GM21390 (cell line): ENCODE results near the gene FOXD4L6.
"Not testable (repeated sequence)": the region's sequence is repeated elsewhere in the genome, so short reads cannot be mapped to it uniquely, and the experiment has no call there.

Source experiments
- ATAC-seq: cut with Tn5 transposase; IDR thresholded peaks from one replicate; pipeline ENCODE4 v1.9.1; 2021; ENCODE audit not compliant: unreplicated experiment

FOXD4L6 gene

DNA sequence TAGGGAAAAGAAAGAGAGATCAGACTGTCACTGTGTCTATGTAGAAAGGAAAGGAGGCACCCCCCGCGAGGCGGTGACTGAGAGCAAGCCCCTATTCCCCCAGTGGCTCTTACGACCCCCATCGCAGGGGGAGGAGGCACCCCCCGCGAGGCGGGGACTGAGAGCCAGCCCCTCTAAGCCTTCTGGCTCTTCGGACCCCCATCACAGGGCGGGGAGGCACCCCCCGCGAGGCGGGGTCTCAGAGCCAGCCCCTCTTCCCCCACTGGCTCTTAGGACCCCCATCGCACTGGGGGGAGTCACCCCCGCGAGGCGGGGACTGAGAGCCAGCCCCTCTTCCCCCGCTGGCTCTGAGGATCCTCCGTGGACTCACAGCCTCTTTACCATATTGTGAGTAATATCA lies 23.9 kb downstream of the FOXD4L6 start:
- ATAC-seq = not testable (repeated sequence)

DNA sequence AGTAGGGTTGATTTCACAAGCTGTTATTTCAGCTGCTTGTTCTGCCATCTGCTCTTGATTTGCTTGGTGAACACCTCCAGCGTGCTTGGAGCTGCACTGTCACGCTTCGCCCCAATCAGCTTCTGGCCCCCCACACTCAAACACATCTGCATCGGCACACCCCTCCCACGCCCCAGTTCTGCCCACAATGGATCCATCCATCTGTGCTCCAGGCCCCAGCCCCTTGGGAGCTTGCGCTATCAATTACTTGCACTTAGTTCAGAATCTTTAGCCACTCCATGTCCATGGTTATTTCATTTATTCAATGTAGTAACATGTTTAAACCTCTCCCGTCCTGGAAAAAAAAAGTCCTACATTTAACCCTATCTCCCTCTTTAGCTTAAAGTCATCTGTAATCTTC lies 28.0 kb downstream of the FOXD4L6 start:
- ATAC-seq = not testable (repeated sequence)

DNA sequence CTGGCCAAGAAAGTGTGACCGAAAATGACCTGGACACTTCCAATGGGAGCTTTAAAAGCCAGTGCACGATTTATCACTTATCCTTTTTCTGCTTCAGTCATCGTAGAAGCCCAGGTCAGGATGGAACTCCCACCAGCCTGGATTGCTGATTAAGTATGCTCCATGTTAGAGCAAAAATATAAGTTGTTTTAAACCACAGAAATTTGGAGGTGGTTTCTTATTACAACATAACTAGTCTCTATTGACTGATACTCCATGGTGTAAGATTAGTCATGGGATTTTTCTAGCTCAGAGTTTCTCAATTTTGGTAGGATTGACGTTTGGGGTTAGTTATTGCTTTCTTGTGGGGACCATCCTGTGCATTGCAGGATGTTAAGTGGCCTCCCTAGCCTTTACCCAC lies 29.7 kb downstream of the FOXD4L6 start:
- not testable (repeated sequence) for ATAC-seq

DNA sequence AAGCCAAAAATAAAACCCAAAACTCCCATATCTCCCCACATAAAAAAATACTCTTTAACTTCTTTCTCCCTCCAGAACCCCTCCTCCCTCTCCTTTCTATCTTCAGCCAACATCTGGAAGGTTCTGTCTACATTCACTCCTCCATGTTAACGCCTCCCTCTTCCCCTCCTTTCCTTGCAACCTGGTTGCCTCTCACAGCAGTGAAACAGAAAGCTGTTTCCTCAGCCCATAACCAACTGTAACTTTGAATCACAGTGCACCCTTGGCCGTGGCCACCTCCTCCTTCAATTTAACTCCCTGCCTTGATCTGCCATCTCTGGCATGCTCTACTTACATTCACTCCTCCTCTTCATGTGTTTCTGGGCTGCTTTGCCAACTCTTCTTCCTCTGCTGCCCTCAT lies 33.4 kb downstream of the FOXD4L6 start:
- ATAC-seq = not testable (repeated sequence)

DNA sequence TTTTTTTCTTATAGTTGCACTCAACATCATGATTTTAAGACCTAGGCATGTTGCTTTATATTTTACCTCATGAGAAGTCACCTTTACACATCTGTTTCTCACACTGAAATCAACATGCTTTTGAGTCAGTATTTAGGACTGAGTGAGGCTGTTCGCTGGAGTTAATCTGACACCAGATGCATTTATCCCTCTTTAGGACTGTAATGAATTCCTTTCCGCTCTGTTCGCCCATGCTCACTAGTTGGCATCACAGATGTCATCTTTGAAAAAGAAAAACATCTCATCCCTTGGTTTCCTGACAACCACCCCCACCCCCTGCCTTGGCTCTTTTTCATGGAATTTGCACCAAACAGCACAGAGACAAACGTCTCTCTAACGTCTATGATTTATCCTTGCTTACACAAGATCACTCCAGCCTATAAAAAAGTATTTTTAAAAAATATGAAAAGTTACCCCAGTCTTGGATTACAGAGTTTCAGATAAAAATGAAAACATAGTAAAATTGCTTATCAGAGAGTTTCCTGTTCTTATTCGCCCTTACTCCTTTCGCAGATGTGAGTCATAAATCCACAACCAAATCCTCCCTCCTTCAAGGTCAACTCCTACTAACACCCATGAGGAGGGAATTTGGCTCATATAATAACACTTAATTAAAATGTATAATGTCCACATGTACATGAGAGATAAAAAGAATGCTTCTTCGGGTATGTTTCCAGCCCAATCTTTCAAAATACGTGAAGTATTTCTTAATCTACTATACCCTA lies 34.3 kb downstream of the FOXD4L6 start:
- ATAC-seq = not testable (repeated sequence)

DNA sequence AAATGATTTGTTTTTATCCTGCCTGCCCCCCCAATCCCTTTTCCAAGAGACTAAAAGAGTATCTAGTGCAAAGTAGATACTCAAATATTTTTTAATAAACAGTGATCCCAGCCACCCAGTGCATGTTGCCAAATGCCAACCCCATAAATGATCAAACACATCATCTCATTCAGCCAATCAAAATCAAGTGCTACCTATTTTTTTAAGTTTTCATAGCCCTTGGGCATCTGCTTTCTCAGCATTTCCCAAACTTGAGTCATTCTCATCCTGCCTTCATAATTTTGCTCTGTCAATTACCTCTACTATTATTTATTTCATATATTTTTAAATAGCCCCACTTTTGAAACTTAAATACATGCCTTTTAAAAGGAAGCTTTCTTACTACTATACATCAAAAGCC lies 37.6 kb downstream of the FOXD4L6 start:
- not testable (repeated sequence) for ATAC-seq

DNA sequence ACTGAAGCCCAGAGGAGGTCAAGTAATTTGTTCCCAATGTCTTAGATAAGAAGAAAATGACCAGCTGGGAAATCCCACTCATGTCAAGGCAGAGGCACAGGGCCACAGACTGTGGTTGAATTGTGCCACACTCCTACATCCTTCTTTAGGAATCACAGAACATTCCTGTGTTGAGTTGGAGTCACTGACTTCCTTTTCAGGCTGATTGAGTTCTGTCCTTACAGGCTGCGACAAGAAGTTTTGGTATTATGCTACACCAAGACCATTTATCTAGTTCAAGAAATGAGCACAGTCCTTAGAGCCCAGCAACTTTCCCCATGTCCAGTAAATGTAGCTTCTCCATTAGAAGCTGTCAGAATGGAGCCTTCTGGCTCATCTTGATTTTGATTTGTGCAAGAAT lies 38.1 kb downstream of the FOXD4L6 start:
- not testable (repeated sequence) for ATAC-seq

DNA sequence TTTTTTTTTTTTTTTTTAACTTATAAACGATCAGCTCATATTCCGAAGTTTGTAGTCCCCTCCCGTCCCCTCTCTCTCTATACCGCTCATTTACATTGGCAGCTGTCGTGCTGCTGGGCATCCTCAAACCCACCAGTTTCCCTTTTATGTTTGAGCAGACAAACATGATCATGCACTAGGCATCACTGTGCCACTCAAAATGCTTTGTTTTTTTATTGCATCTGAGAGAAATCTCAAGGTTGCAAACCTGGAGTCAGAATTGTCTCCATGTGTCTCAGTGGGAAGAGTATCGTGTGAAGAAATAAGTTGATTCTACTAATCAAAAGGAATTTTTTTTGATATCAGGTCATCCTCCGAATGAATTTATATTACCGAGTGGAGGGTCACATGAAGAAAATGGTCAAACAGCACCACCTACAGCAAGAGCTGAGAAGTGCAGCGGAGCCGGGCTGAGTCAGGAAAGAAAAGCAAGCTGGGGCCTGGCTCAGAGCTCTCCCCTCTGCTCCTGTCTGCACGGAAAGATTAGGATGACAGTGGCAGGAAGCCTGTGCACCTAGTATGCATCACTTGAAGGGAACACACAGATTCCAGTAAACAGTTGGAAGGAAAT lies 39.9 kb downstream of the FOXD4L6 start:
- peak; percentile 73 for ATAC-seq

DNA sequence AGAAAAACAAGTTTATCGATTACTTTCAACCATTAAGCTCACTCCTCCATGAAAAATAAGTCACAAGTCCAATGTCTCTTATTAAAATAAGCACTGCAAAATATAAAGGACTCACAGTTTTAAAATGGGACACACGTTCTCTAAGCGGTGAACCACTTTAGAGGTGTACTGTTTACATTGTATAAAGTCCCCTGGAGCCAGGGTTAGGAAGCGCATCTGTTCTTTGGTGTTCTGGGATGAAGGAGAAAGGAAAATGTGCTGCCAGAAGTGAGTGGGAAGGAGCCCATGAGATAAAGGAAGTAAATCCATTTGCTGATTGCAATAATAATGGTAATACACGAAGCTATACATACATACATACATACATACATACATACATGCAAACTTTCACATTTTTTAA lies 40.6 kb downstream of the FOXD4L6 start:
- ATAC-seq = not testable (repeated sequence)

DNA sequence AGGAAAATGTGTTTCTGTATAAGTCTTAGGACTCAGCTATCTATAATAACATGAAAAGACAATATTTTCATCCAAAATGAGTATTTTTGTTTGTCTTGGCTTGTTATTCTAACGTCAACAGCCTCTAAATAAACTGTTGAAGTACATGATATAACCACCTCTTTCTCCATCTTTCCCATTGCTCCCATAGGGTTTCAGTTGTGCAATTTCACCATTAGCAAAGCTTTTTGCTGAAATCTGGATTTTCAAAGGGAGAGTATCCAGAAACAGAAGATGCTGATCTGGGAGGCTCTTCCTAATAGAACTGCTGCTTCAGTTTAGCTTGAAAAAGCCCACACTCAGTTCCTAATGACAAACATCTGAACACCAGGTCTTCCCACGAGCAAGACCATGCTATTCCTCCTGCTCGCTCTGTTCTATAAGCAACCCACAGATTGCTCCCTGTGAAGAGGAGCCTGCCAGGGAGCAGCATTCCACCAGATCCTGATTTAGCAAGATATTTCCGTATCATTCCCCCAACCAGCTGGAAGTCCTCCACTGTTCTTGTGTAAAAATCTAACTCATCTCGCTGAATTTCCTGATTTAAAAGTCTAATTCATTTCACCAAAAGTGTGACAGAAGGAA lies 41.2 kb downstream of the FOXD4L6 start:
- not testable (repeated sequence) for ATAC-seq

DNA sequence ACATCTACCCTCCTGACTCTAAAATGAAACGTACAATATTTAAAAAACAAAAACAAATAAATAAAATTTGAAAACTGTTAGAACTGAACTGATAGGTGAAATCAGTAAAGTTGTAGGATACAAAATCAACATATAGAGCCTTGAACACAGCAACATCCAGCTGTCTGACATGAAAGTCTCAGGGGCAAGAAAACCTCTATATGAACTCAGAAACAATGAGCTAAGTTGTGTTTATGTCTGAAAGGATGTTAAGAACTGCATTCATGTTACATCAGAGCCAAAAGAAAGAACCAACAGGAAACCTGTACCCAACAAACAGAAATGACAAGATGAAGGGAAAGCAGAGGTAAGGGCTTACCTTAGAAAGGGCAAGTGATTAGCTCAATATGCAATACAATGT lies 41.8 kb downstream of the FOXD4L6 start:
- ATAC-seq = not testable (repeated sequence)

DNA sequence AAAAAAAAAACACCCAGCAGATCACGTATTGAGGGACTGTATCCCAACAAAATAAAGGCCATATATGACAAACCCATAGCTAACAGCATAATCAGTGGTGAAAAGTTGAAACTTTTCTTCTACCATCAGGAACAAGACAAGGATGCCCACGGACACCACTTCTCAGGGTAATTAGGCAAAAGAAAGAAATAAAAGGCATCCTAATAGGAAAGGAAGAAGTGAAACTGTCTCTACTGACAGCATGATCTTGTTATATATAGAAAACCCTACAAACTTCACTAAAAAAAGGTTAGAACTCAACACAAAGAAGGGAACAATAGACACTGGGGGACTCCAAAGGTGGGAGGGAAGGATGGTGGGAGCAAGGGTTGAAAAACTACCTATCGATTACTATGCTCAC lies 42.3 kb downstream of the FOXD4L6 start:
- ATAC-seq = not testable (repeated sequence)

DNA sequence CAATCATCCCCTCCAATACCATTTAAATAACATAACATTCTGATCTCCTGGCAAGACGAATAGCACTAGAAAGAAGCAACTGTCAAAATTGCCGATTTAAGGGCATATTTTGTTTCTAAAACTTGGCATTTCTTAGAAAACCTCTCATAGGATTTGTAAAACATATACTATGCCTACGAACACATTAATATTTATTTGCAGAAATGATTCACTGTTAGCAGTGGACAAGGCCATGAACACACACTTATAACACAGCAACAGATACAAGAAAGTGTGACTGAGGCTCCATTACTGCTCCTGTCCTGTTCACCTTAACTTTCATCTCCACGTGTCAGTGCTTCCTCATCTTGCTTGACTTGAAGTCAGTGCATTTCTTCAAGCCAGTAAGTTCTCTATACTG lies 46.1 kb downstream of the FOXD4L6 start:
- not testable (repeated sequence) for ATAC-seq

DNA sequence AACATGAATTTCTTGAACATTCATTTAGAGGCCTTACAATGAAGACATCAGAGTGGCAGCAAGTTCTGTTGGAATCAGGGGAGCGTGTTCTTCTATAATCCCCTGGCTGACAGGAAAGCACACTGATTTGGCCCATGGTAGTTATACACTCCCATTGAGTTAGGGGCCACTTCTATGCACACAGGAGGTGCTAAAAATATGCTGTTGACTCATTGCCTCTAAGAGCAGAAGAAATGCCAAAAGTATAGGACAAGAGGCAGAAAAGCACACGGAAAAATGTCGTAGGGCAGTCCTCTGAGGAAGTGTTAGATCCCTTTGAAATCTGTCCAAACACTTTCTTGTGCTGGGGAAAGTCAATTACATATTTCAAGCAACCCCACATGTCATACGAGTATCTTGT lies 49.0 kb downstream of the FOXD4L6 start:
- not testable (repeated sequence) for ATAC-seq

DNA sequence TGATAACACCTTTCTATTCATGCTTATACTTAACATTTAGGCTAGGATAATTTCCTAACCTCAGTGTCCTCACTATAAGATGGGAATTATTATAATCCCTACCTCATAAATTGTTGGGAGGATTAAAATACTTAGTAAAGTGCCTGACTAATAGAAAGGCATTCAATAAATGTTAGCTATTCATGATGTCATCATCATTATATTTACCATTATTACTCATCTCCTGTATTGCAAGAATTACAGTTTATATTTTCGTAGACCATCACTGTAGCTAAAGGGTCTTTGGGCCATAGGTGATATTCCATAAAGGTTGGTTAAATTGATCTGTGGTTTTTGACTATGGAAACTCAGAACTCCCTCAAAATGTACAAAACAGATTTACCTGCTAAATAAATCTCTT lies 50.9 kb downstream of the FOXD4L6 start:
- not testable (repeated sequence) for ATAC-seq
